Erythroblast (primary cell): ENCODE measurements around the gene QRFP.

ENCODE experiments used
- GATA1 ChIP-seq: IDR thresholded peaks from 2 replicates; pipeline ENCODE4 v1.6.1; 2011; ENCODE audit warnings: low read depth, mild to moderate bottlenecking, control low read depth, low read length, moderate library complexity
- POLR2A ChIP-seq: IDR thresholded peaks from 2 replicates; pipeline ENCODE4 v1.6.1; 2011; ENCODE audit warnings: mild to moderate bottlenecking, low read length

DNA sequence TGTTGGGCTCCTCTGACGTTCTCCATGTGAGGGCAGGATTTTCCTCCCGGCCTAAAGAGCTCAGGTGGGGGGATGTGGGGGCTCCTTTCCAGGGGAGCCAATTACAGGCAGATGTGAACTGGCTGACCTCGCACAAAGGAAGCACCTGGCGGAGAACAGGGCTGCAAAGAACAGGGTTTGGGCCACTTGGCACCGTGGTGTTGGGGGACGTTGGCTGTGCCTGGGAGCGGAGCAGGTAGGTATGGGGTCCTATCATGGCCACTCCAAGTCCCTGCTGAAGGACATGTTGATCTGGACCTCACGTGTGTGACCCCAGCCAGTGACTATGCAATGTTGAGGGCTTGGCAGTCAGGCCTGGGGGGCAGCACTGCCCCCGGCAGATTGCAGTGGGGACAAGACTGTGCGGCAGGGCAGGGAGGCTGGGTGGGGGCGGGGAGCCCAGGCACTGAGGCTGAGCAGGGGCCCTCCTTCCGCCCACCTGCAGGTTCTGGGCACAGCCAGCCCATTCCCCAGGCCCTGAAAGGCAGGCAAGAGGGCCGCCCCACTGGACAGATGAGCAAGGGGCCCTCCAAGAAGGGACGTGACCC, 23.0 kb upstream of the QRFP start:
- TF ChIP-seq POLR2A (no peak), GATA1 (no peak)
